Medulla oblongata (tissue), 1 donor: Measurements from ENCODE around the gene ACACB.

Experiments used
- DNase-seq: peaks from one replicate; pipeline ENCODE4 v3.0.0-alpha.2; 2015; ENCODE audit errors: extremely low spot score

Gene ACACB

GRCh38 chr12:109277899-109278762 is 161.7 kb downstream of the ACACB start:
- DNase-seq = peak; percentile 4

DNA sequence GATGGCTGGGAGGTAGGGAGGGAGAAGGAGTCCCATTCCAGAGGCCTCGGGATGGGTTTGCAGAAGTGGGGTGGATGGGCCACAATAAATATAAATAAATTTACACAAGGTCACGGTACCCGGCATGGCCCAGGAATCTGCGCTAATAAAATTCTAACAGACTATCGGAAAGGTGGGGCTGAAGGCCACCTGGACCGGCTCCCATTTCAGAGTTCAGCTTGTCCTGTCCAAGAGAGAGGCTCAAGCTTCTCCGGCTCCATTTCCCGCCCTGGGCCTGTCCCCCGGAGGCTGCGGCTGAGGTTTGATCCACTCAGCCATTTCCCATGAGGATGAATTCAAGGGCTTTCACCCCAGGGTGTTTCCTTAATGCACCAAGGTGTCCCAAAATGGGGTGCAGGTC is 162.5 kb downstream of the ACACB start:
- no peak for DNase-seq

DNA sequence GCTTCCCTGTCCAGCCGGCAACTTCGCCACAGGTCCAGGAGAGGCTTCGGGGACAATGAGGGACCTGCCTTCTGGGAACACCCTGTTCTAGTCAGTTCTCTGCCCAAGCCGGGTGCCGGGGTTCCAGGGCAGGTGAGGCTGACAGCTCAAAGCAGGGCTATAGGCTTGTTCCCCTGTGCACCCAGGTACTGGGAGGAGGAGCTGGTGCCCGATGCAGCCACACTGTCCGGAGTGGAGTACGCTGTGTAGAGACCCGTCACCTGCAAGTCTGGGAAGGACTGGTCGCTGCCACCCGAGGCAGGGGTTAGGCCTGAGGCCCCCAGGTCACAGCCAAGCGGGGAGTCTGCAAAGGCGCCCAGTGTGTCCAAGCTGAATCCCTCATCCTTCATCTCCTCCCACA is 163.1 kb downstream of the ACACB start:
- DNase-seq = no peak

- DNase-seq = no peak
These were observed 165.1 kb downstream of the ACACB start for GRCh38 chr12:109281452-109281851.

- no peak for DNase-seq
These were observed 168.0 kb downstream of the ACACB start for GRCh38 chr12:109284392-109284791.

- DNase-seq = no peak
These were observed 169.9 kb downstream of the ACACB start for GRCh38 chr12:109286252-109286651.

DNA sequence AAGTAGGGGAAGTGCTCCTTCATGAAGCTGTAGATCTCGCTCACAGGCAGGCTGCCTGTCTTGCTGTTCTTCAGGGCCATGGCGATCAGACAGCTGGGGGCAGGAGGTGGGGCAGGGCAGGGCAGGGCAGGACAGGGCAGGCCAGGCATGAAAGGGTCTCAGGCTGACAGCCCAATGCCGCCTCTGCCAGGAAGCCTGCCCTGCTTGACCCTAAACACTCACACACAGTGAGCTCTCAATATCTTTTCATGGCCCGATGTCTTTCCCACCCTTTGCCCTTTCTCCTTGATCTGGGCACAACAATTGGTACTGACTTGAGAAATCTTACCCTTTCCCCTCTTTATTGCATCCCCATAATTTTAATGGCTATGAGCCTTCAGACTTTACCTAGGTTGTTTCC is 170.3 kb downstream of the ACACB start:
- no peak for DNase-seq

DNA sequence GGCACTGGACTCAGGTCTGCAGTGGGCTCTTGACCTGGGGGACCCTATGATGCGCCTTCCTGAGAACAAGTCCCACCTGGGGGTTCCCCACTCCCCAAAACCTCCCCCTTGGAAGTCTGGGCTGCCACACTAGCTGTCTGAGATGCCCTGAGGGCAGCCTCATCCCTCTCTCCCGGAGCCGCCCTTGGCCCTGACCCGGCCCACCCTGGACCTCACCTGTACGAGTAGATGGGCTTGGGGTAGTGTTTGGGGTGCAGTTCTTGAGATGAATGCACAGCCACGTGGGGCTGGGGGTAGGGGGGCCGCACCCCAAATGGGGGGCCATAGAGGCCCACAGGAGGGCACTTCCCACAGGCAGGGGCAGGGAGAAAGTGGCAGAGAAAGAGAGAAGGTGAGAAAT is 170.8 kb downstream of the ACACB start:
- DNase-seq = no peak

- no peak for DNase-seq
These were observed 171.6 kb downstream of the ACACB start for GRCh38 chr12:109287811-109288469.

GRCh38 chr12:109288571-109288970 is 172.2 kb downstream of the ACACB start:
- no peak for DNase-seq

- DNase-seq = no peak
These were observed 172.6 kb downstream of the ACACB start for GRCh38 chr12:109289004-109289403.

DNA sequence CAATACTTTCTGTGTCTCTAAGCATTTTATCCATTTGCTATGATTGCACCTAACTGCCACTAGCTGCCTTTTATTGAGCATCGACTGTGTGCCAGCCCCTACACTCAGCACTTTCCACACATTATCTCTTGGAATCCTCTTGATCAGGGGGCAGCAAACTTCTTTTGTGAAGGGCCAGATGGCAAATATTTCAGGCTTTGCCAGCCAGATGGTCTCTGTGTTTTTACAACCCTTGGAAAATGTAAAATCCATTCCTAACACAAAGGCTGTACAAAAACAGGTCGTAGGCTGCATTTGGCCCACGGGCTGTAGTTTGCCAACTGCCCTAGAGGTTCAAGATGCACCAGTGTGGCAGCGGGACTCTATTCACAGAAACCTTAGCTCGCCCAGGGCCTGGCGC is 173.2 kb downstream of the ACACB start:
- DNase-seq = no peak

GRCh38 chr12:109290061-109290460 is 173.7 kb downstream of the ACACB start:
- no peak for DNase-seq

GRCh38 chr12:109291117-109291516 is 174.7 kb downstream of the ACACB start:
- peak; percentile 2 for DNase-seq

DNA sequence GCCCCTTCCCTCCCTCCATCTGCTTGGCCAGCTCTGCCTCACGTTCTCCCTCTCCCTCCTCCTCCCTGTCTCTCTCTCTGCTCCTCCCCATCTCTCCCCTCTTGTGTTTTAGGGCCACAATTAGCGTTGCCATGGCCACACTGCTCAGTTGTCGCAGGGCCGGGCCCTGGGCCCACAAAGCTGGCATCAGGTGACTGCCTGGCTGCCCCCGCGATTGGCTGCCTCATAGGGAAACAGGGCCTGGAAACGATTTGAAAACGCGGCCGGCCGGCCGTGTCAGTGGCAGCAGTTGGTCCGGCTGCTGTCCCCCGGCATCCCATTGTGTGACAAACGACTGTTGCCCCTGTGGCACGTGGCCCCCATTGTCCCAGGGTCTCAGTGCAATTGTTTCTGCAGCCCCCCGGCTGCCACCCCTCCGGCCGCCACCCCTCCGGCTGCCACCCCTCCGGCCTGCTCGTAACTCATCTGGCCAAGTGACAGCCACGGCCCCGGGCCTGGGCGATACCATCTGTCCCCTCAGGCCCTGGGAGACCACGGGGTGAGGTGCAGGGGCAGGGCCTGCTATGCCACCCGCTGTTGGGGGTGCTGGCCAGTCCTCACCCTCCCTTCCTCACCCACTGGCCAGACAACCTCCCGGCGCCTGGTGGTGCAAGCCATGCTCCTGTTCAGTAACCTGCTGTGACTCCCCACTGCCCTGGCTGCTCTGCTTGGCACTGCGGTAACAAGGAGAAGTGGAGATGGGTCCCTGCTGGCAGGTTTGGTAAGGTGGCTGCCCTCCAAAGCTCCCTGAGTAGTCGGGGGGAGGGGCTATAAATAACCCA is 175.3 kb downstream of the ACACB start:
- DNase-seq = peak; percentile 89

- DNase-seq = no peak
These were observed 175.9 kb downstream of the ACACB start for GRCh38 chr12:109292342-109292711.

- no peak for DNase-seq
These were observed 176.7 kb downstream of the ACACB start for GRCh38 chr12:109293106-109293505.

- DNase-seq = no peak
These were observed 178.0 kb downstream of the ACACB start for GRCh38 chr12:109294286-109294796.

GRCh38 chr12:109295764-109296425 is 179.5 kb downstream of the ACACB start:
- DNase-seq = no peak

GRCh38 chr12:109296431-109296830 is 180.0 kb downstream of the ACACB start:
- no peak for DNase-seq

- no peak for DNase-seq
These were observed 183.5 kb downstream of the ACACB start for GRCh38 chr12:109299849-109300248.
